Esophagus muscularis mucosa (tissue), 4 donors: ENCODE measurements around the gene REEP2. TPM values are rescaled to one million over a fixed set of nuclear protein-coding genes. Genes with fewer than 3 reads are reported as not detected.

Source experiments
- DNase-seq: peaks from one replicate; pipeline ENCODE4 v3.0.0-alpha.2; 2017; ENCODE audit errors: extremely low spot score
- H3K27ac ChIP-seq, 4 donors: fragments of 200-600 bp; sonication (generic); replicated peaks in 1 of 4; 1 replicate in 3 of 4; 2 replicates in 1 of 4; pipeline ENCODE4 v1.5.1; 2016 to 2019; ENCODE audit warnings: mild to moderate bottlenecking in 1 of 4
- H3K27me3 ChIP-seq, 4 donors: fragments of 200-600 bp; sonication (generic); one replicate each; pipeline versions ENCODE4 v1.5.1 to v1.6.0; 2016 to 2019
- H3K36me3 ChIP-seq, 4 donors: fragments of 200-600 bp; sonication (generic); one replicate each; pipeline ENCODE4 v1.5.1; 2016 to 2019
- H3K4me1 ChIP-seq, 4 donors: fragments of 200-600 bp; sonication (generic); one replicate each; pipeline ENCODE4 v1.5.1; 2016 to 2019
- H3K4me3 ChIP-seq, 4 donors: fragments of 200-600 bp; sonication (generic); 1 replicate in 2 of 4; 2 replicates in 2 of 4; pipeline ENCODE4 v1.5.1; 2016 to 2019; ENCODE audit warnings: mild to moderate bottlenecking in 4 of 4, moderate library complexity in 1 of 4
- H3K9me3 ChIP-seq, 4 donors: fragments of 200-600 bp; sonication (generic); 1 replicate in 3 of 4; 2 replicates in 1 of 4; pipeline ENCODE4 v1.5.1; 2016 to 2019
- EP300 ChIP-seq: sonication (generic); formaldehyde crosslinking; IDR thresholded peaks from one replicate; pipeline ENCODE4 v1.6.1; 2017; ENCODE audit warnings: antibody characterized with exemption
- POLR2A ChIP-seq: fragments of 450-650 bp; IDR thresholded peaks from one replicate; pipeline ENCODE4 v1.6.1; 2017; ENCODE audit warnings: antibody characterized with exemption, moderate library complexity, mild to moderate bottlenecking, low read depth
- POLR2AphosphoS5 ChIP-seq, 2 donors: sonication (generic); formaldehyde crosslinking; IDR thresholded peaks; one replicate each; pipeline ENCODE4 v1.6.1; 2017; ENCODE audit warnings: antibody characterized with exemption in 2 of 2
- WGBS: methylation state at CpG from one replicate; pipeline ENCODE4 v1.1.5; 2018; 5-methylcytosine and 5-hydroxymethylcytosine counted together
- intact Hi-C: fragments of 100-400 bp; cut with DNase I; formaldehyde crosslinking; loops from one replicate; pipeline ENCODE4 v1.15.1; 2023
- small RNA-seq, 3 donors: library from RNA; depleted of rRNA; stranded (forward); fragments of <200 nt; gene quantifications; one replicate each; pipeline ENCODE3, GENCODE V24; 2016
- total RNA-seq, 4 donors: library from RNA; depleted of rRNA; stranded (reverse); fragments of >200 nt; gene quantifications; one replicate each; pipeline versions ENCODE4 v1.1.0 to v1.2.1, GENCODE V29; 2016
- TF ChIP-seq, protein P1 (sequence below), 3 experiments: fragments of 200-600 bp in 2 of 3; fragments of 450-650 bp in 1 of 3; sonication (generic) in 2 of 3; IDR thresholded peaks; one replicate each; pipeline ENCODE4 v1.5.1; 2017 to 2019; ENCODE audit warnings: antibody characterized with exemption in 3 of 3, mild to moderate bottlenecking in 2 of 3, moderate library complexity in 1 of 3

The REEP2 gene
- total RNA-seq, 4 donors from 2014 or later = 24.5 to 55.9 (median 33.6) TPM

DNA sequence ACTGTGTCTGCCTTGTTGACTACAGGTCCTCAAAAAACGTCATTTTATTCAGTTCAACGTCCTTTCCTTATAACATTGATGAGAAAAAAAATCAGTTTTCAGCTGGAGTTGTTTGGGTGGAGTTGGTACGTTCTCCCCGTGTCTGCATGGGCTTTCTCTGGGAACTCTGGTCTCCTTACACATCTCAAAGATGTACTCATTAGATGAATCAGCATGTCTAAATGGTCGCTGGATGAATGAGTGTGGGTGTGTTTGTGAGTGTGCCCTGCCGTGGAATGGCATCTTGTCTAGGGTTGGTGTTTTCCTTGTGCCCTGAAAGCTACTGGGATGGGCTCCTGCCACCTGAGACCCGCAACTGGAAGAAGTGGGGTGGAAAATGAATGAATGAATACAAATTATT, 56.5 kb downstream of the REEP2 start:
- no peak overlapping the region for H3K27ac ChIP-seq

More for the DNA sequence above, 56.5 kb downstream of the REEP2 start:
- DNase-seq = no peak
- Histone ChIP-seq H3K27me3 (peaks cover 0 to 4% (median 0%) of the 10 kb centered on the region in 4 donors), H3K9me3 (no peaks in the 10 kb centered on the region), H3K4me1 (peaks cover 17 to 29% (median 26%) of the 10 kb centered on the region in 4 donors), H3K36me3 (no peaks in the 10 kb centered on the region), H3K4me3 (no peak overlapping the region)
- TF ChIP-seq, protein P1, sequence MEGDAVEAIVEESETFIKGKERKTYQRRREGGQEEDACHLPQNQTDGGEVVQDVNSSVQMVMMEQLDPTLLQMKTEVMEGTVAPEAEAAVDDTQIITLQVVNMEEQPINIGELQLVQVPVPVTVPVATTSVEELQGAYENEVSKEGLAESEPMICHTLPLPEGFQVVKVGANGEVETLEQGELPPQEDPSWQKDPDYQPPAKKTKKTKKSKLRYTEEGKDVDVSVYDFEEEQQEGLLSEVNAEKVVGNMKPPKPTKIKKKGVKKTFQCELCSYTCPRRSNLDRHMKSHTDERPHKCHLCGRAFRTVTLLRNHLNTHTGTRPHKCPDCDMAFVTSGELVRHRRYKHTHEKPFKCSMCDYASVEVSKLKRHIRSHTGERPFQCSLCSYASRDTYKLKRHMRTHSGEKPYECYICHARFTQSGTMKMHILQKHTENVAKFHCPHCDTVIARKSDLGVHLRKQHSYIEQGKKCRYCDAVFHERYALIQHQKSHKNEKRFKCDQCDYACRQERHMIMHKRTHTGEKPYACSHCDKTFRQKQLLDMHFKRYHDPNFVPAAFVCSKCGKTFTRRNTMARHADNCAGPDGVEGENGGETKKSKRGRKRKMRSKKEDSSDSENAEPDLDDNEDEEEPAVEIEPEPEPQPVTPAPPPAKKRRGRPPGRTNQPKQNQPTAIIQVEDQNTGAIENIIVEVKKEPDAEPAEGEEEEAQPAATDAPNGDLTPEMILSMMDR (IDR thresholded peaks at IDR 0.05) = no peak
- TF ChIP-seq POLR2A (no peak), POLR2AphosphoS5 (IDR thresholded peaks at IDR 0.05) (no peak), EP300 (no peak)
- WGBS = 84% methylated on average over 7 of the region's 7 CpGs
- intact Hi-C loops = no loop called here

Small RNAs within 50 kb of the gene (small RNA-seq; reads per million reads assigned to genes)
- 0 reads per million in 3 donors for gene AC113403.1

Other genes with a start within 250 kb of the REEP2 start
- 10 to 100 TPM; 15.6 to 21.2 (median 20.4) TPM for gene CDC23, start 225.7 kb upstream of the REEP2 start, total RNA-seq
- 1 to 10 TPM; 2.5 to 8.4 (median 4.2) TPM for gene GFRA3, start 164.4 kb upstream of the REEP2 start, total RNA-seq
- under 1 TPM in 1 of 4 donors, not detected in 3; 0.17 TPM for gene CDC25C, start 107.3 kb upstream of the REEP2 start, total RNA-seq
- gene FAM53C, start 100.8 kb upstream of the REEP2 start, total RNA-seq = 10 to 100 TPM; 22.4 to 40.0 (median 29.6) TPM
- 10 to 100 TPM; 61.3 to 88.8 (median 74.9) TPM for gene KDM3B, start 86.4 kb upstream of the REEP2 start, total RNA-seq
- gene EGR1, start 26.4 kb downstream of the REEP2 start, total RNA-seq = 100 to 1,000 TPM in 1 of 4 donors, 10 to 100 TPM in 2, 1 to 10 TPM in 1; 9.6 to 138 (median 13.5) TPM
- gene ETF1, start 104.2 kb downstream of the REEP2 start, total RNA-seq = 100 to 1,000 TPM in 3 of 4 donors, 10 to 100 TPM in 1; 90.5 to 154 (median 111) TPM
- 100 to 1,000 TPM; 139 to 250 (median 186) TPM for gene HSPA9, start 136.3 kb downstream of the REEP2 start, total RNA-seq